AG04450 (cell line): ENCODE data around the gene STPG2. TPM values are rescaled to one million over a fixed set of nuclear protein-coding genes. Genes with fewer than 3 reads are reported as not detected.

ENCODE experiments used
- CTCF ChIA-PET: fragments of 300-600, 350-600 bp; formaldehyde crosslinking; extraction: SDS; loops from one replicate; lab custom pipeline; 2022; ENCODE audit warnings: antibody characterized with exemption, inconsistent platforms; lab: Charles Lee
- POLR2A ChIA-PET: fragments of 350-600 bp; formaldehyde crosslinking; extraction: SDS; loops from one replicate; lab custom pipeline; 2021; ENCODE audit warnings: antibody characterized with exemption, inconsistent platforms; lab: Yijun Ruan, JAX
- DNase-seq: peaks from one replicate; pipeline ENCODE4 v3.0.0-alpha.2; 2011; ENCODE audit warnings: low read depth, low spot score
- H3K27ac ChIP-seq: one replicate; pipeline ENCODE4 v1.5.1; 2012; ENCODE audit warnings: low read depth, low read length, control low read depth
- H3K27me3 ChIP-seq: one replicate; pipeline ENCODE4 v1.6.0; 2012; ENCODE audit warnings: low read length; ENCODE audit not compliant: control insufficient read depth, insufficient read depth
- H3K4me3 ChIP-seq: 2 replicates; pipeline ENCODE4 v1.5.1; 2011; ENCODE audit warnings: mild to moderate bottlenecking, low read depth, low read length, control low read depth
- H3K9me3 ChIP-seq: 2 replicates; pipeline ENCODE4 v1.5.1; 2012; ENCODE audit warnings: low read length; ENCODE audit not compliant: control insufficient read depth, insufficient read depth
- polyA plus RNA-seq: library from polyadenylated mRNA; depleted of rRNA; stranded (reverse); fragments of >200 nt; gene quantifications from 2 replicates; pipeline ENCODE4 v1.2.3, GENCODE V29; 2011
- TF ChIP-seq, protein P1 (sequence below): IDR thresholded peaks from 2 replicates; pipeline ENCODE4 v1.5.1; 2011; ENCODE audit warnings: low read depth, low read length, control low read depth, inconsistent platforms

The STPG2 gene
- polyA plus RNA-seq, 1 experiment = not detected

- no peaks in the 10 kb centered on the region for H3K27me3 ChIP-seq
- ChIA-PET POLR2A (no interaction called here), CTCF (no interaction called here)
- no peak overlapping the region for H3K4me3 ChIP-seq
- peaks cover 21% of the 10 kb centered on the region for H3K9me3 ChIP-seq
- TF ChIP-seq, protein P1, sequence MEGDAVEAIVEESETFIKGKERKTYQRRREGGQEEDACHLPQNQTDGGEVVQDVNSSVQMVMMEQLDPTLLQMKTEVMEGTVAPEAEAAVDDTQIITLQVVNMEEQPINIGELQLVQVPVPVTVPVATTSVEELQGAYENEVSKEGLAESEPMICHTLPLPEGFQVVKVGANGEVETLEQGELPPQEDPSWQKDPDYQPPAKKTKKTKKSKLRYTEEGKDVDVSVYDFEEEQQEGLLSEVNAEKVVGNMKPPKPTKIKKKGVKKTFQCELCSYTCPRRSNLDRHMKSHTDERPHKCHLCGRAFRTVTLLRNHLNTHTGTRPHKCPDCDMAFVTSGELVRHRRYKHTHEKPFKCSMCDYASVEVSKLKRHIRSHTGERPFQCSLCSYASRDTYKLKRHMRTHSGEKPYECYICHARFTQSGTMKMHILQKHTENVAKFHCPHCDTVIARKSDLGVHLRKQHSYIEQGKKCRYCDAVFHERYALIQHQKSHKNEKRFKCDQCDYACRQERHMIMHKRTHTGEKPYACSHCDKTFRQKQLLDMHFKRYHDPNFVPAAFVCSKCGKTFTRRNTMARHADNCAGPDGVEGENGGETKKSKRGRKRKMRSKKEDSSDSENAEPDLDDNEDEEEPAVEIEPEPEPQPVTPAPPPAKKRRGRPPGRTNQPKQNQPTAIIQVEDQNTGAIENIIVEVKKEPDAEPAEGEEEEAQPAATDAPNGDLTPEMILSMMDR = no peak
- DNase-seq = no peak
- no peak overlapping the region for H3K27ac ChIP-seq
Observed at GRCh38 chr4:97664741-97665140, 478.5 kb downstream of the STPG2 start.

GRCh38 chr4:97662133-97662532 lies 481.1 kb downstream of the STPG2 start:
- POLR2A ChIA-PET = no interaction called here
- CTCF ChIA-PET = no interaction called here
- TF ChIP-seq, protein P1 = no peak
- Histone ChIP-seq H3K27me3 (no peaks in the 10 kb centered on the region), H3K9me3 (peaks cover 21% of the 10 kb centered on the region), H3K27ac (no peak overlapping the region), H3K4me3 (no peak overlapping the region)
- no peak for DNase-seq

- TF ChIP-seq, protein P1 = no peak
- Histone ChIP-seq H3K27ac (no peak overlapping the region), H3K27me3 (no peaks in the 10 kb centered on the region), H3K9me3 (peaks cover 4% of the 10 kb centered on the region; the same call in 1 of the 2 replicates), H3K4me3 (no peak overlapping the region)
- CTCF ChIA-PET = no interaction called here
- DNase-seq = no peak
- POLR2A ChIA-PET = no interaction called here
Observed at GRCh38 chr4:97656044-97656720, 487.1 kb downstream of the STPG2 start.

GRCh38 chr4:97653701-97654100 lies 489.6 kb downstream of the STPG2 start:
- Histone ChIP-seq H3K4me3 (no peak overlapping the region), H3K9me3 (no peaks in the 10 kb centered on the region), H3K27me3 (no peaks in the 10 kb centered on the region), H3K27ac (no peak overlapping the region)
- ChIA-PET POLR2A (no interaction called here), CTCF (no interaction called here)
- no peak for DNase-seq
- TF ChIP-seq, protein P1 = no peak

- CTCF ChIA-PET = no interaction called here
- TF ChIP-seq, protein P1 = no peak
- Histone ChIP-seq H3K4me3 (no peak overlapping the region), H3K27ac (no peak overlapping the region), H3K27me3 (no peaks in the 10 kb centered on the region), H3K9me3 (peaks cover 3% of the 10 kb centered on the region; the same call in 1 of the 2 replicates)
- POLR2A ChIA-PET = no interaction called here
- no peak for DNase-seq
Observed at GRCh38 chr4:97646997-97647396, 496.3 kb downstream of the STPG2 start.
